H1 (cell line): ENCODE results near the gene RCE1. TPM values are rescaled to one million over a fixed set of nuclear protein-coding genes. Genes with fewer than 3 reads are reported as not detected.

Experiments used
- CTCF ChIA-PET: fragments of 300-600 bp; sonication (Branson Sonifier 250); formaldehyde crosslinking; loops from one replicate; lab custom pipeline; 2021; ENCODE audit not compliant: partially characterized antibody; lab: Charles Lee
- POLR2A ChIA-PET: fragments of 300-600 bp; sonication (Branson Sonifier 250); formaldehyde crosslinking; loops from one replicate; lab custom pipeline; 2021; ENCODE audit warnings: inconsistent platforms; ENCODE audit not compliant: partially characterized antibody; lab: Charles Lee
- DNase-seq, 2 experiments: peaks; one replicate each; pipeline versions ENCODE4 v3.0.0 to v3.0.0-alpha.2; 2010 to 2022; ENCODE audit warnings: low spot score in 2 of 2, low read depth in 1 of 2, mixed read lengths in 1 of 2
- FAIRE-seq: peaks from 2 replicates; lab custom pipeline; 2011; peaks lifted over from hg19 to GRCh38; lab: Jason Lieb, UNC
- H2AFZ ChIP-seq: 2 replicates; pipeline ENCODE4 v1.8.1; 2012; ENCODE audit warnings: low read length, inconsistent platforms
- H2AK5ac ChIP-seq: 2 replicates; pipeline ENCODE4 v1.6.1; 2013; ENCODE audit warnings: low read depth, low read length
- H2BK120ac ChIP-seq: replicated peaks from 2 replicates; pipeline ENCODE3; 2013; ENCODE audit warnings: low read depth, low read length, inconsistent platforms
- H2BK12ac ChIP-seq: 2 replicates; pipeline ENCODE4 v1.6.1; 2013; ENCODE audit warnings: low read depth, low read length
- H2BK15ac ChIP-seq: 2 replicates; pipeline ENCODE4 v1.6.1; 2013; ENCODE audit warnings: low read length
- H2BK20ac ChIP-seq: 2 replicates; pipeline ENCODE4 v1.6.1; 2013; ENCODE audit warnings: low read length
- H2BK5ac ChIP-seq: 2 replicates; pipeline ENCODE4 v1.6.1; 2013; ENCODE audit warnings: low read depth, low read length
- H3K14ac ChIP-seq: 2 replicates; pipeline ENCODE4 v1.6.1; 2013; ENCODE audit warnings: inconsistent platforms; ENCODE audit not compliant: insufficient read length
- H3K18ac ChIP-seq: 2 replicates; pipeline ENCODE4 v1.6.1; 2013; ENCODE audit warnings: low read length; ENCODE audit errors: extremely low read depth
- H3K23ac ChIP-seq: 2 replicates; pipeline ENCODE4 v1.6.1; 2013; ENCODE audit warnings: inconsistent platforms; ENCODE audit not compliant: insufficient read length
- H3K23me2 ChIP-seq: 2 replicates; pipeline ENCODE4 v1.6.1; 2013; ENCODE audit warnings: low read depth, low read length
- H3K27ac ChIP-seq: 2 replicates; pipeline ENCODE4 v1.6.1; 2011; ENCODE audit warnings: low read depth, low read length, inconsistent platforms
- H3K27me3 ChIP-seq, 4 experiments: replicated peaks in 1 of 4; 1 replicate in 1 of 4; 2 replicates in 3 of 4; pipeline versions ENCODE4 v1.6.1 to v1.8.1; 2011 to 2013; ENCODE audit warnings: low read length in 3 of 4, mild to moderate bottlenecking in 3 of 4, inconsistent platforms in 2 of 4, mixed read lengths in 2 of 4, moderate library complexity in 1 of 4; ENCODE audit not compliant: control insufficient read depth in 3 of 4, insufficient read depth in 3 of 4; ENCODE audit errors: extremely low read depth in 1 of 4
- H3K36me3 ChIP-seq, 4 experiments: 2 replicates each; pipeline versions ENCODE4 v1.6.1 to v1.8.1; 2011 to 2013; ENCODE audit warnings: mild to moderate bottlenecking in 4 of 4, low read length in 3 of 4, moderate library complexity in 2 of 4, control low read depth in 1 of 4, inconsistent platforms in 1 of 4; ENCODE audit not compliant: insufficient read depth in 4 of 4, control insufficient read depth in 2 of 4
- H3K4ac ChIP-seq: replicated peaks from 2 replicates; pipeline ENCODE3; 2013; ENCODE audit warnings: low read length, low read depth, mixed read lengths, inconsistent platforms; ENCODE audit not compliant: insufficient read length
- H3K4me1 ChIP-seq, 4 experiments: replicated peaks in 1 of 4; 1 replicate in 1 of 4; 2 replicates in 3 of 4; pipeline versions ENCODE4 v1.6.1 to v1.8.1; 2011 to 2013; ENCODE audit warnings: low read length in 3 of 4, inconsistent platforms in 2 of 4, mixed read lengths in 1 of 4; ENCODE audit not compliant: insufficient read depth in 4 of 4, control insufficient read depth in 3 of 4
- H3K4me2 ChIP-seq, 2 experiments: 2 replicates each; pipeline versions ENCODE4 v1.6.1 to v1.8.1; 2011 to 2013; ENCODE audit warnings: low read depth in 2 of 2, low read length in 2 of 2, control low read depth in 1 of 2, inconsistent platforms in 1 of 2, mild to moderate bottlenecking in 1 of 2; ENCODE audit not compliant: insufficient read depth in 1 of 2
- H3K4me3 ChIP-seq, 4 experiments: fragments of 200-600, 300-600 bp in 1 of 4; sonication (generic), shearing (Covaris generic), sonication (Bioruptor Twin) in 1 of 4; 2 replicates each; pipeline versions ENCODE4 v1.5.1 to v1.8.1; 2011 to 2016; ENCODE audit warnings: low read length in 4 of 4, low read depth in 3 of 4, control low read depth in 2 of 4, inconsistent platforms in 2 of 4, mild to moderate bottlenecking in 2 of 4, mixed read lengths in 1 of 4, moderate library complexity in 1 of 4; ENCODE audit not compliant: insufficient read depth in 2 of 4; ENCODE audit errors: extremely low read depth in 1 of 4
- H3K56ac ChIP-seq: replicated peaks from 2 replicates; pipeline ENCODE3; 2013; ENCODE audit warnings: low read depth, mild to moderate bottlenecking, mixed read lengths, low read length, inconsistent platforms; ENCODE audit not compliant: insufficient read length
- H3K79me1 ChIP-seq: 2 replicates; pipeline ENCODE4 v1.6.1; 2013; ENCODE audit warnings: low read depth, low read length, control low read depth
- H3K79me2 ChIP-seq, 2 experiments: 2 replicates each; pipeline versions ENCODE4 v1.6.1 to v1.8.1; 2012 to 2013; ENCODE audit warnings: low read length in 2 of 2, mild to moderate bottlenecking in 2 of 2, inconsistent platforms in 1 of 2; ENCODE audit not compliant: insufficient read depth in 2 of 2, control insufficient read depth in 1 of 2
- H3K9ac ChIP-seq, 4 experiments: replicated peaks in 1 of 4; 1 replicate in 1 of 4; 2 replicates in 3 of 4; pipeline versions ENCODE4 v1.6.1 to v1.8.1; 2011 to 2013; ENCODE audit warnings: low read depth in 3 of 4, low read length in 3 of 4, control low read depth in 2 of 4, mild to moderate bottlenecking in 2 of 4, moderate library complexity in 2 of 4, inconsistent platforms in 1 of 4; ENCODE audit errors: extremely low read depth in 1 of 4
- H3K9me3 ChIP-seq, 2 experiments: 2 replicates each; pipeline versions ENCODE4 v1.6.1 to v1.8.1; 2012 to 2013; ENCODE audit warnings: mild to moderate bottlenecking in 2 of 2, moderate library complexity in 2 of 2, control low read depth in 1 of 2, inconsistent platforms in 1 of 2, low read depth in 1 of 2, low read length in 1 of 2, mixed read lengths in 1 of 2; ENCODE audit not compliant: insufficient read depth in 2 of 2
- H4K20me1 ChIP-seq, 2 experiments: replicated peaks in 1 of 2; 2 replicates each; pipeline versions ENCODE3 to v1.8.1; 2011 to 2013; ENCODE audit warnings: inconsistent platforms in 2 of 2, low read length in 2 of 2, mild to moderate bottlenecking in 1 of 2; ENCODE audit not compliant: insufficient read depth in 2 of 2, control insufficient read depth in 1 of 2
- H4K5ac ChIP-seq: 2 replicates; pipeline ENCODE4 v1.6.1; 2013; ENCODE audit warnings: low read length, low read depth, mixed read lengths, inconsistent platforms; ENCODE audit not compliant: insufficient read length
- H4K8ac ChIP-seq: 2 replicates; pipeline ENCODE4 v1.8.0; 2013; ENCODE audit warnings: mild to moderate bottlenecking, moderate library complexity, low read length, inconsistent platforms; ENCODE audit not compliant: insufficient read depth; ENCODE audit errors: extremely low read depth
- H4K91ac ChIP-seq: replicated peaks from 2 replicates; pipeline ENCODE3; 2013; ENCODE audit warnings: low read length, mixed read lengths, inconsistent platforms; ENCODE audit not compliant: insufficient read length
- ATF2 ChIP-seq: IDR thresholded peaks from 2 replicates; pipeline ENCODE4 v1.6.1; 2012; ENCODE audit warnings: low read length, inconsistent platforms
- ATF3 ChIP-seq: IDR thresholded peaks from 2 replicates; pipeline ENCODE4 v1.6.1; 2011; ENCODE audit warnings: low read depth, mild to moderate bottlenecking, low read length; ENCODE audit not compliant: insufficient read depth
- BCL11A ChIP-seq, 2 experiments: IDR thresholded peaks; one replicate each; pipeline ENCODE4 v1.6.1; 2011; ENCODE audit warnings: low read depth in 2 of 2, low read length in 2 of 2, mild to moderate bottlenecking in 2 of 2
- CBX8 ChIP-seq: fragments of 300-800, 300-1000 bp; sonication (generic); IDR thresholded peaks from 2 replicates; pipeline ENCODE4 v1.7.1; 2016; ENCODE audit warnings: low read depth, low read length, borderline replicate concordance
- GABPA ChIP-seq: IDR thresholded peaks from 2 replicates; pipeline ENCODE4 v1.6.1; 2011; ENCODE audit warnings: mild to moderate bottlenecking, low read length, moderate library complexity, borderline replicate concordance; ENCODE audit not compliant: insufficient read depth
- HDAC2 ChIP-seq, 2 experiments: fragments of 300-600 bp in 1 of 2; sonication (generic) in 1 of 2; IDR thresholded peaks; 2 replicates each; pipeline ENCODE4 v1.6.1; 2011 to 2012; ENCODE audit warnings: low read depth in 2 of 2, low read length in 2 of 2, mild to moderate bottlenecking in 2 of 2, moderate library complexity in 2 of 2, borderline replicate concordance in 1 of 2, inconsistent platforms in 1 of 2
- JUN ChIP-seq: IDR thresholded peaks from 2 replicates; pipeline ENCODE4 v1.6.1; 2011; ENCODE audit warnings: low read depth, mild to moderate bottlenecking, improper control_type of control experiment, low read length
- NRF1 ChIP-seq: IDR thresholded peaks from 2 replicates; pipeline ENCODE4 v1.6.1; 2011; ENCODE audit warnings: mild to moderate bottlenecking, low read depth, low read length, improper control_type of control experiment
- POLR2A ChIP-seq, 2 experiments: IDR thresholded peaks; 1 replicate in 1 of 2; 2 replicates in 1 of 2; pipeline ENCODE4 v1.6.1; 2011; ENCODE audit warnings: low read depth in 2 of 2, low read length in 2 of 2, mild to moderate bottlenecking in 2 of 2; ENCODE audit errors: control extremely low read depth in 1 of 2
- RXRA ChIP-seq: IDR thresholded peaks from 2 replicates; pipeline ENCODE4 v1.6.1; 2011; ENCODE audit warnings: low read depth, mild to moderate bottlenecking, low read length, moderate library complexity; ENCODE audit not compliant: insufficient read depth
- SAP30 ChIP-seq: fragments of 300-600 bp; sonication (generic); IDR thresholded peaks from 2 replicates; pipeline ENCODE4 v1.7.1; 2012; ENCODE audit warnings: low read length, moderate library complexity, mild to moderate bottlenecking, inconsistent platforms; ENCODE audit not compliant: insufficient read depth, insufficient replicate concordance
- WGBS, 2 experiments: shearing (Covaris generic) in 1 of 2; methylation state at CpG; one replicate each; pipeline versions ENCODE4 v1.1.6 to v1.1.7; 2013 to 2015; ENCODE audit warnings: low lambda C conversion rate in 2 of 2, mixed read lengths in 2 of 2, inconsistent platforms in 1 of 2, low coverage in 1 of 2, missing lambda C conversion rate in 1 of 2; ENCODE audit not compliant: insufficient replicate concordance in 2 of 2, insufficient coverage in 1 of 2, insufficient read length in 1 of 2; ENCODE audit errors: extremely low coverage in 1 of 2, missing lambda C conversion rate in 1 of 2; 5-methylcytosine and 5-hydroxymethylcytosine counted together
- polyA plus RNA-seq, 7 experiments: library from polyadenylated mRNA; depleted of rRNA in 3 of 7; stranded (reverse) in 5 of 7; unstranded in 2 of 7; fragments of >200 nt in 5 of 7; fragments of 200-250 nt in 2 of 7; gene quantifications; 1 replicate in 5 of 7; 2 replicates in 1 of 7; 4 replicates in 1 of 7; pipeline versions ENCODE4 v1.2.1 to v1.2.3, GENCODE V29; 2011 to 2013; ENCODE audit warnings: missing spikeins in 2 of 7, mixed read lengths in 2 of 7
- total RNA-seq: library from RNA; stranded (reverse); fragmentation: NEBNext Ultra II Directional; extraction: Animal tissue kit (Norgen Biotek cat#: 25700); gene quantifications from 2 replicates; pipeline ENCODE4 v1.2.1, GENCODE V29; 2021

RCE1 gene
- total and polyA plus RNA-seq, 2 of the 8 experiments (the other 6 are each of a cell fraction or from before 2014, with no cell fraction given) = 35.8 to 84.8 TPM

- Histone ChIP-seq H2BK12ac (no peak overlapping the region), H4K5ac (no peak overlapping the region), H3K14ac (no peak overlapping the region), H3K27ac (no peak overlapping the region), H2BK20ac (no peak overlapping the region), H3K4me2 (no peak overlapping the region), H3K23ac (no peak overlapping the region), H3K79me2 (peaks cover 0 to 26% of the 10 kb centered on the region in 2 experiments; a peak in 3 of 4 replicates), H3K23me2 (peaks cover 9% of the 10 kb centered on the region), H4K8ac (no peak overlapping the region), H2AK5ac (no peak overlapping the region), H3K79me1 (peaks cover 18% of the 10 kb centered on the region), H3K18ac (no peak overlapping the region), H4K20me1 (peaks cover 4 to 12% of the 10 kb centered on the region in 2 experiments), H3K27me3 (no peaks in the 10 kb centered on the region), H3K36me3 (peaks cover 4 to 25% (median 14%) of the 10 kb centered on the region in 4 experiments; a peak in 7 of 8 replicates), H3K56ac (no peak overlapping the region), H2BK120ac (no peak overlapping the region), H3K9me3 (no peaks in the 10 kb centered on the region), H3K9ac (no peak overlapping the region), H2AFZ (no peak overlapping the region), H3K4me3 (no peak overlapping the region), H3K4ac (no peak overlapping the region), H2BK15ac (no peak overlapping the region), H3K4me1 (peaks cover 0 to 11% (median 3%) of the 10 kb centered on the region in 4 experiments; a peak in 4 of 7 replicates), H2BK5ac (no peak overlapping the region), H4K91ac (no peak overlapping the region)
- FAIRE-seq = no peak
- ChIA-PET CTCF (interaction anchor here (0.5 to 7.1 kb wide), 10 partner anchors 8 to 593 kb away, joined by 3 to 57 read pairs (median 6); partner anchors contain the start of gene C11orf86), POLR2A (interaction anchor here (1.0 to 4.2 kb wide), 5 partner anchors 8 to 130 kb away, joined by 3 to 53 read pairs (median 6); partner anchors contain the start of gene C11orf86)
- DNase-seq = no peak
- 83% methylated on average over 9 of the region's 9 CpGs; no CpG with 5 or more reads in 1 of the 2 experiments for WGBS, 2 experiments
- TF ChIP-seq NRF1 = no peak
- no peak for TF ChIP-seq RXRA
- no peak for TF ChIP-seq SAP30
- TF ChIP-seq HDAC2 (IDR thresholded peaks at IDR 0.05; ENCODE audit: borderline replicate concordance in 1 of 2, low read depth in 2 of 2, low read length in 2 of 2) = no peak
- TF ChIP-seq POLR2A (IDR thresholded peaks at IDR 0.05; ENCODE audit: control extremely low read depth in 1 of 2, low read depth in 2 of 2, low read length in 2 of 2) = no peak
- no peak for TF ChIP-seq JUN
- TF ChIP-seq ATF3 = no peak
- no peak for TF ChIP-seq ATF2
- no peak for TF ChIP-seq GABPA
- no peak for TF ChIP-seq BCL11A (IDR thresholded peaks at IDR 0.05; ENCODE audit: low read depth in 2 of 2, low read length in 2 of 2)
- no peak for TF ChIP-seq CBX8
Observed at GRCh38 chr11:66845876-66846212, 2.6 kb downstream of the RCE1 start.
